Right lobe of liver (tissue), 6 donors: Measurements from ENCODE around the gene RAD18. TPM values are rescaled to one million over a fixed set of nuclear protein-coding genes. Genes with fewer than 3 reads are reported as not detected.

Experiments used
- ATAC-seq, 4 donors: fragments of 200-7000 bp; cut with Tn5 transposase; one replicate each; pipeline ENCODE4 v1.9.1; 2020; ENCODE audit warnings: mild to moderate bottlenecking in 4 of 4, moderate library complexity in 4 of 4
- DNase-seq, 3 donors: peaks; one replicate each; pipeline ENCODE4 v3.0.0-alpha.2; 2020
- H3K27ac ChIP-seq, 3 donors: fragments of 200-600 bp; one replicate each; pipeline ENCODE4 v1.8.0; 2022
- H3K27me3 ChIP-seq, 2 donors: fragments of 200-600 bp; one replicate each; pipeline ENCODE4 v1.8.0; 2022
- H3K36me3 ChIP-seq, 4 donors: fragments of 200-600 bp; sonication (generic) in 1 of 4; one replicate each; pipeline versions ENCODE4 v1.5.1 to v1.8.0; 2017 to 2022; ENCODE audit warnings: control low read depth in 1 of 4
- H3K4me1 ChIP-seq, 4 donors: fragments of 200-600 bp; sonication (generic) in 1 of 4; one replicate each; pipeline versions ENCODE4 v1.5.1 to v1.8.0; 2017 to 2022; ENCODE audit warnings: control low read depth in 1 of 4
- H3K4me3 ChIP-seq, 3 donors: fragments of 200-600 bp; one replicate each; pipeline ENCODE4 v1.8.0; 2022
- H3K9me3 ChIP-seq, 4 donors: fragments of 200-600 bp; sonication (generic) in 1 of 4; one replicate each; pipeline versions ENCODE4 v1.5.1 to v1.8.0; 2017 to 2022; ENCODE audit warnings: control low read depth in 1 of 4
- POLR2A ChIP-seq: fragments of 450-650 bp; IDR thresholded peaks from one replicate; pipeline ENCODE4 v1.6.1; 2017; ENCODE audit warnings: antibody characterized with exemption, mild to moderate bottlenecking
- WGBS: methylation state at CpG from one replicate; pipeline ENCODE4 v1.1.6; 2018; ENCODE audit warnings: low coverage, low lambda C conversion rate; ENCODE audit not compliant: insufficient coverage; ENCODE audit errors: missing lambda C conversion rate; 5-methylcytosine and 5-hydroxymethylcytosine counted together
- intact Hi-C, 2 donors: fragments of 100-400 bp; cut with DNase I; formaldehyde crosslinking; loops; one replicate each; pipeline versions ENCODE4 v1.11.2 to v1.14.1; 2022
- total RNA-seq, 6 experiments: library from RNA; depleted of rRNA in 2 of 6; stranded (reverse); fragments of >200 nt in 2 of 6; fragmentation: NEBNext Ultra II Directional in 3 of 6; extraction: Animal tissue kit (Norgen Biotek cat#: 25700) in 3 of 6; gene quantifications; one replicate each; pipeline versions ENCODE4 v1.1.0 to v1.2.4, GENCODE V29; 2016 to 2023
- TF ChIP-seq, protein P1 (sequence below), 4 donors: fragments of 200-600 bp in 3 of 4; fragments of 450-650 bp in 1 of 4; IDR thresholded peaks; one replicate each; pipeline versions ENCODE4 v1.5.1 to v1.8.0; 2016 to 2022; ENCODE audit warnings: antibody characterized with exemption in 4 of 4, mild to moderate bottlenecking in 2 of 4
- donor health status: DM: no; HTN: yes; CAD: no.
- donor health status: DM: no; HTN: no; CAD: no.
- donor health status: DM: no; HTN: no; CAD: no.
- donor health status: DM: no; HTN: yes; CAD: no.
- donor health status: DM: no; HTN: yes; CAD: no.

Gene RAD18
- total RNA-seq, 6 experiments from 2014 or later = 1.9 to 5.1 (median 4.3) TPM

- Histone ChIP-seq H3K27ac (peak overlapping the region in 2 of 3 donors; percentile 43 to 68), H3K27me3 (no peaks in the 10 kb centered on the region), H3K4me3 (no peak overlapping the region), H3K9me3 (no peaks in the 10 kb centered on the region), H3K36me3 (no peaks in the 10 kb centered on the region), H3K4me1 (peaks cover 0 to 21% (median 0%) of the 10 kb centered on the region in 4 donors)
- DNase-seq (no peak), ATAC-seq (peak in 2 of 4 donors; percentile 11 to 29)
- WGBS = 79% methylated on average over 9 of the region's 9 CpGs
- TF ChIP-seq POLR2A = no peak
- TF ChIP-seq, protein P1, sequence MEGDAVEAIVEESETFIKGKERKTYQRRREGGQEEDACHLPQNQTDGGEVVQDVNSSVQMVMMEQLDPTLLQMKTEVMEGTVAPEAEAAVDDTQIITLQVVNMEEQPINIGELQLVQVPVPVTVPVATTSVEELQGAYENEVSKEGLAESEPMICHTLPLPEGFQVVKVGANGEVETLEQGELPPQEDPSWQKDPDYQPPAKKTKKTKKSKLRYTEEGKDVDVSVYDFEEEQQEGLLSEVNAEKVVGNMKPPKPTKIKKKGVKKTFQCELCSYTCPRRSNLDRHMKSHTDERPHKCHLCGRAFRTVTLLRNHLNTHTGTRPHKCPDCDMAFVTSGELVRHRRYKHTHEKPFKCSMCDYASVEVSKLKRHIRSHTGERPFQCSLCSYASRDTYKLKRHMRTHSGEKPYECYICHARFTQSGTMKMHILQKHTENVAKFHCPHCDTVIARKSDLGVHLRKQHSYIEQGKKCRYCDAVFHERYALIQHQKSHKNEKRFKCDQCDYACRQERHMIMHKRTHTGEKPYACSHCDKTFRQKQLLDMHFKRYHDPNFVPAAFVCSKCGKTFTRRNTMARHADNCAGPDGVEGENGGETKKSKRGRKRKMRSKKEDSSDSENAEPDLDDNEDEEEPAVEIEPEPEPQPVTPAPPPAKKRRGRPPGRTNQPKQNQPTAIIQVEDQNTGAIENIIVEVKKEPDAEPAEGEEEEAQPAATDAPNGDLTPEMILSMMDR (IDR thresholded peaks at IDR 0.05) = no peak
- intact Hi-C loops = no loop called here
Measured at GRCh38 chr3:8981296-8981695, 18.0 kb upstream of the RAD18 start.

DNA sequence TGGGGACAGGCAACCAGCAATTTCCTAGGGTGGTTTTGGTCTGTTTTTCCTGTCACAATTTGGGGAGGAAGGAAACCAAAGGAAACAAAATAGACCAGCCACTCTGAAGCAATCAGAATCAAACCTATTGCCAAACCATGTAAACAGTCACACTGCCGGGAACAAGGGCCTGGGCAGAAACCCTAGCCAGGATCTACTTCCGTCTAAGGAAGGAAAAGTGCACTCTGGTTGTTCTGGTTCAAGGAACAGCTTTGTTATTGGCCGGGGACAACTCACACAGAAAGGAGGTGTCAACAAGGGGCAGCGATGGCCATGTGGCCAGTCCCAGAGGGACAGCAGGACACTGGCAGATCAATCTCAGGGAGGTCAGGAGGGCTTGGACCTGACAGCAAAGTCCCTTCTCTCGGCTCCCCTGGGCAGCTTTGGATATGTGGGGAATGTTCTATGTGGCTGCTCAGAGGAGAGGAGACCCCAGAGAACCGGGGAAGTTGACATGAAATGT is 17.5 kb upstream of the RAD18 start:
- H3K27me3 ChIP-seq = no peaks in the 10 kb centered on the region
- ATAC-seq = peak; percentile 64 to 85 (median 78)
- H3K4me3 ChIP-seq = no peak overlapping the region
- intact Hi-C loops = no loop called here
- peaks cover 0 to 21% (median 0%) of the 10 kb centered on the region in 4 donors for H3K4me1 ChIP-seq
- 26% methylated on average over 5 of the region's 6 CpGs for WGBS
- H3K9me3 ChIP-seq = no peaks in the 10 kb centered on the region
- H3K27ac ChIP-seq = peak overlapping the region in 2 of 3 donors; percentile 43 to 68
- no peaks in the 10 kb centered on the region for H3K36me3 ChIP-seq
- peak in 1 of 3 donors; percentile 39 for DNase-seq
- no peak for TF ChIP-seq POLR2A
- TF ChIP-seq, protein P1 (IDR thresholded peaks at IDR 0.05) = no peak

- intact Hi-C loops = no loop called here
- H3K9me3 ChIP-seq = no peaks in the 10 kb centered on the region
- H3K27ac ChIP-seq = no peak overlapping the region
- WGBS = 92% methylated on average over 1 of the region's 1 CpG
- TF ChIP-seq POLR2A = no peak
- TF ChIP-seq, protein P1 (IDR thresholded peaks at IDR 0.05) = no peak
- DNase-seq (no peak), ATAC-seq (no peak)
- no peak overlapping the region for H3K4me3 ChIP-seq
- no peaks in the 10 kb centered on the region for H3K27me3 ChIP-seq
- peaks cover 0 to 21% (median 0%) of the 10 kb centered on the region in 4 donors for H3K4me1 ChIP-seq
- no peaks in the 10 kb centered on the region for H3K36me3 ChIP-seq
Measured at GRCh38 chr3:8979262-8979661, 16.0 kb upstream of the RAD18 start.

DNA sequence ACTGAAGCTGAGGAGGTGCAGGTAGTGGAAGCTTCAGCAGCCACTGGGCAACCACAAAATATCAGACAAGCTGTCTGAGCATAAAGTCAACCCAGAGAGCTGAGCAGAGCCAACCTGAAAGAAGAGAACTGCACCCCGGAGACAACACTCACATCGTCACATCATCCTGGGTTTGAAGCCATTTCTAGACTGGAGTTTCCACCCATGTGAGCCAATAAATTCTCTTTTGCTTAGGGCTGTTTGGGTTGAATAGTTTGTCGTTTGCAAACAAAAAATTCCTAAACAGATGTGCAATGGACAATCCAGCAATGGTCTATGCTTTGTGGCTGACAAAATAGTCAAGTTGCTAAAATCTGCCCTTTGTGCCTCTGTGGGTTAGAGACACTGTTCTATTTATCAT is 15.3 kb upstream of the RAD18 start:
- Histone ChIP-seq H3K27ac (no peak overlapping the region), H3K4me1 (peaks cover 0 to 19% (median 0%) of the 10 kb centered on the region in 4 donors), H3K4me3 (no peak overlapping the region), H3K9me3 (no peaks in the 10 kb centered on the region), H3K36me3 (no peaks in the 10 kb centered on the region), H3K27me3 (no peaks in the 10 kb centered on the region)
- DNase-seq (no peak), ATAC-seq (no peak)
- intact Hi-C loops = no loop called here
- 67% methylated on average over 3 of the region's 3 CpGs for WGBS
- TF ChIP-seq, protein P1 (IDR thresholded peaks at IDR 0.05) = no peak
- no peak for TF ChIP-seq POLR2A
